ENCODE data around the gene RBPMS2.

RBPMS2 gene

DNA sequence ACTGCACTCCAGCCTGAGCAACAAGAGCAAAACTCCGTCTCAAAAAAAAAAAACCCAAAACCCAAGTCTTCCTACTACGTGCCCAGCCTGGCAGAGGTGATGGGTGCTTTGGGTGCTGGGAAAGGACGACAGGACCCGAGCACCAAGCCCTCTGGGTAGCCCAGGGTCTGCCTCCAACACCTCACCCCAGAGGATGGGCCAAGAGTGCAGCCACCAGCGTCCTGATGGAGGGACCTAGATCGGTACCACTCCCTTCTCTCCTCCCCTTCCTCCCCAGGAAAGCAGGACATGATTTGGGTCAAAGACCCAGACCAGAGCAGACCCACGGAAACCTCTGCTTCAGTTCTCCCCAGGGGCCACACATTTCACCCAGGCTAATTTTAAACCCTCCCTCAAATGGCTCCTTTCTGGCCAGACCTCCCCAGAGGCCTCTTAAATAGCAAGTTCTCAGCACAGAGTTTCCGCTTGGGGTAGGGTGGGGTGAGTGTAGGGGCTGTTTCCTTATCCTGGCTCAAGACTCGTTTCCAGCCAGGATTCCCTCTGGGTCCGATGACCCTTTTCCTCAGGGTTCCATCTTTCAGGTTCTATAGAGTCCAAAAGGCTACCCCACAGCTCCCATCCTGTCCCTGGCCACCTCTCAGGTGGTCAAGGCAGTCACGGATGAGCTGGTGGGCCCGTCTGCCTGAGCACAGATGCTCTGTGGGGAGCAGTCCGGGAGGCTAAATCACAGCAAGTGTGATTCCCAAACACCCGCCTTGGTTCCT, 20.5 kb downstream of the RBPMS2 start:
- peak overlapping the region; percentile 44 to 86 for H3K27ac ChIP-seq
- H3K4me3 ChIP-seq, result peak overlapping the region; percentile 28
- DNase-seq (ENCODE audit: low spot score), result no peak
- TF ChIP-seq, protein P1, sequence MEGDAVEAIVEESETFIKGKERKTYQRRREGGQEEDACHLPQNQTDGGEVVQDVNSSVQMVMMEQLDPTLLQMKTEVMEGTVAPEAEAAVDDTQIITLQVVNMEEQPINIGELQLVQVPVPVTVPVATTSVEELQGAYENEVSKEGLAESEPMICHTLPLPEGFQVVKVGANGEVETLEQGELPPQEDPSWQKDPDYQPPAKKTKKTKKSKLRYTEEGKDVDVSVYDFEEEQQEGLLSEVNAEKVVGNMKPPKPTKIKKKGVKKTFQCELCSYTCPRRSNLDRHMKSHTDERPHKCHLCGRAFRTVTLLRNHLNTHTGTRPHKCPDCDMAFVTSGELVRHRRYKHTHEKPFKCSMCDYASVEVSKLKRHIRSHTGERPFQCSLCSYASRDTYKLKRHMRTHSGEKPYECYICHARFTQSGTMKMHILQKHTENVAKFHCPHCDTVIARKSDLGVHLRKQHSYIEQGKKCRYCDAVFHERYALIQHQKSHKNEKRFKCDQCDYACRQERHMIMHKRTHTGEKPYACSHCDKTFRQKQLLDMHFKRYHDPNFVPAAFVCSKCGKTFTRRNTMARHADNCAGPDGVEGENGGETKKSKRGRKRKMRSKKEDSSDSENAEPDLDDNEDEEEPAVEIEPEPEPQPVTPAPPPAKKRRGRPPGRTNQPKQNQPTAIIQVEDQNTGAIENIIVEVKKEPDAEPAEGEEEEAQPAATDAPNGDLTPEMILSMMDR (IDR thresholded peaks at IDR 0.05), result no peak

DNA sequence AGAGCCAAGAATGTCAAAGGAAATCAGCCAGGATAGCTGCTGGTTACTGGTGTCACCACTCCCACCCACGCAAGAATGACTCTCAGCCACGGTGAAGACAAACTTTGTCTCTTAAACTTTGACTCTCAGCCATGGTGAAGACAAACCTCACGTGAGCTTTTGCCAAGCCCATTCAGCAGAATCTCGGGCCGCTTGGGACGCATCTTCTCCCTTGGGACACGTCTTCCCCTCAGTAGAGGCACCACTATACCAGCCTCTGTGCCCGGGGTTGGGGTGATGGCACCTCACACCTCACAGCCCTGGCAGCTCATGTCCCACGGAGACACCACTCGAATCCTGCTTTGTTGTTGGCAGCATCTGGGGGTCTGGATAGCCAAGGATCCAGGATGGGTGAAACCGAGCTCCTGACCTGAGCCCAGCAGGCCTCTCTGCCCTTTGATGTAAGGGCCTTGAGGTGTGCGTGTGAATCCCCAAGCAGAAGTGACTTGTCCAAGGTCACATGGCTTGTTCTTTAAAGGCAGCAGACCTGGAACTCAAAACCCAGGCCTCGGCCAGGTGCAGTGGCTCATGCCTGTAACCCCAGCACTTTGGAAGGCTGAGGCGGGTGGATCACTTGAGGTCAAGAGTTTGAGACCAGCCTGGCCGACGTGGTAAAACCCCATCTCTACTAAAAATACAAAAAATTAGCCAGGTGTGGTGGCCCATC, 21.8 kb downstream of the RBPMS2 start:
- no peak for DNase-seq (ENCODE audit: low spot score)
- H3K4me3 ChIP-seq, result no peak overlapping the region
- peak overlapping the region; percentile 44 to 86 for H3K27ac ChIP-seq
- TF ChIP-seq, protein P1 (IDR thresholded peaks at IDR 0.05), result no peak

DNA sequence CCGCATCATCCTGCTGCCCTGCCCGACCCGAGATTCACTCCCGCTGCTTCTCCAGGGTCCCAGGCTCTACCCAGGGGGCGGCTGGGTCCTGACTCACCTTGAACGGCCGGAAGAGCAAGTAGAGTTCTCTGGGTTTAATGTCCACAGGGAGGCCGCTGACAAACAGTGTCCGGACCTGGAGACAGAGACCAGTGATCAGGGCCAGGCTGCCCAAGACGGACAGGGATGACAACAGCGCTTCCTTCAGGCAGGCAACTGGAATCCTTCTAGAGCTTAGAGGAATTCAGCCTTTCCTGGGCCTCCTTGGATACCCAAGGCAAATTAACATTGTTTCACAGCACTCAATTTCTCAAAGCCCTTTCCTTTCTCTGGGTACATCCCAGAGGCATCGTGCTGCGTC, 23.9 kb downstream of the RBPMS2 start:
- H3K27ac ChIP-seq, result peak overlapping the region; percentile 14 to 16
- H3K4me3 ChIP-seq, result no peak overlapping the region
- DNase-seq (ENCODE audit: low spot score), result no peak
- TF ChIP-seq, protein P1 (IDR thresholded peaks at IDR 0.05), result no peak

DNA sequence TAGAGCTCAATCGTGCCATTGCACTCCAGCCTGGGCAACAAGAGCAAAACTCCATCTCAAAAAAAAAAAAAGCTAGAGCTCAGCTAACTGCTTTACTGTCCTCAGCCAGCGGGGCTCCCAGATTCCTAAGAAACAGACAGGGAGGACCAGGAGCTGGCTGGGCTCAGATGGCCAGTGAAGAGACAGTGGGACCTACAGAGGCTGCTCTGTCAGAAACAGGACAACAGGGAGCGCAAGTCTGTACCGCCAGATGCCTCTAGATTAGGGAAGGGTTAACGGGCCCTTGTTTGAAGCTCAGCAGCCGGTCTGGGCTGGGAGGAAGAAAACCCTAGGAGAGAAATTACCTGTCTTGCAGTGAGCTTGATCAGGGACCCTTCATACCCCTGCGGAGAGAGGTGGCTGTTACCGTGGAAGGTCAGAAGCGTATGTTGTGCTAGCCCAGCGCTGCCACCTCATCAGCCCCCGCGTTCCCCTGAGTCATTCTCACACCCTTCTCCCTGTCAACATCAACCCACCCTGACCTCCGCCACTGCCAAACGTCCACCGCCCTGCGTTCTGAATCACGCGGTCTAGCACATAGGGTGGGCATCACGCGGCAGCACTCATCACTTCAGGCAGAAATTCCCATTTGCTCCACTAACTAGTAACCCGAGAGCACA, 25.3 kb downstream of the RBPMS2 start:
- TF ChIP-seq, protein P1 (IDR thresholded peaks at IDR 0.05), result no peak
- peak overlapping the region; percentile 14 for H3K4me3 ChIP-seq
- peak overlapping the region; percentile 14 to 65 for H3K27ac ChIP-seq
- no peak for DNase-seq (ENCODE audit: low spot score)

DNA sequence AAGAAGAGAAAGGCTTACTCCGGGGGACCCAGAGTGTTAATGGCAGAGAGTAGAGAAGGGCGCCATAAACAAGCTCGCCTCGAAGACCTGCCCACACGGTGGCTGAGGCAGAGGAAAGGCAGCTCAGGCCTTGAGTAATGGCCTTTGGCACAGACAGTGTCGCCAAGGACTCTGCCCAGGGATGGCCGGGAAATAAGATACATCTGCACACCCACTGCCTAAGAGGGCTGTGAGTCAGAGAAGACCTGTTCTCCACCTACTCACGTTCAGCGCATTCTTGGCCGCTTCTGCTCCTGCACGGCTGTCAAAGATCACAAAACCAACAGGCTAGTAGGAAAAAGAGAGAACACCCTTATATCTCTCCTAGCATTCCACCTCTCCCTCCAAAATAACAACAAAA, 26.2 kb downstream of the RBPMS2 start:
- TF ChIP-seq, protein P1 (IDR thresholded peaks at IDR 0.05), result no peak
- H3K27ac ChIP-seq, result peak overlapping the region; percentile 9 to 43
- H3K4me3 ChIP-seq, result no peak overlapping the region
- DNase-seq (ENCODE audit: low spot score), result no peak

DNA sequence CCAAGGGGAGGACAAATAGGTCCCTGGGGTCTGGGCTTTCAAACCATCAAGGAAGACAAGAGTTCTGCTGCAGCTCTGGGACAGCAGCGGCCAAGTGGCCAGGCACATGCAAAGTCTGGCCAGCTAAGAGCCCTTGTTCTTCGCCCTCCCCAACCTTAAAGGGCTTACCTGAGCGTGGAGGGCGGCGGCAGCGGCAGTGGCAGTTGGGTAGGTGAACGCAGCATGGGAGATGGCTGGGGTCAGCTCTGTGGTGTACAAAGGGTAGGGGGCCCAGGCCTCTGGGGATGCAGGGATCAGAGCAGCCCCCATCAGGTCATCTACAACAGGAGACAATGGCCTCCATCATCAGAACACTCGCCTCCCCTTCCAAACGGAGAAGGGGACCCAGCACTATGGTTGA, 27.1 kb downstream of the RBPMS2 start:
- Histone ChIP-seq H3K27ac (no peak overlapping the region), H3K4me3 (no peak overlapping the region)
- TF ChIP-seq, protein P1 (IDR thresholded peaks at IDR 0.05), result no peak
- no peak for DNase-seq (ENCODE audit: low spot score)

Data from coronary artery (tissue), 2 donors.